RWPE1 (cell line): Measurements from ENCODE around the gene SHKBP1.

Source experiments
- CTCF ChIA-PET: fragments of 350-600 bp; sonication (Branson Sonifier 250); formaldehyde crosslinking; extraction: SDS; loops from one replicate; lab custom pipeline; 2021; lab: Yijun Ruan, JAX
- POLR2A ChIA-PET: fragments of 400-600 bp; formaldehyde crosslinking; extraction: SDS; loops from one replicate; lab custom pipeline; 2020; ENCODE audit warnings: antibody characterized with exemption; ENCODE audit not compliant: low non-redundant PET; lab: Yijun Ruan, JAX
- DNase-seq: peaks from one replicate; pipeline ENCODE4 v3.0.0; 2012; ENCODE audit warnings: low spot score
- H3K27ac ChIP-seq: fragments of 450-650 bp; 2 replicates; pipeline ENCODE4 v1.5.1; 2017
- TF ChIP-seq, protein P1 (sequence below): fragments of 450-650 bp; conservative IDR thresholded peaks from 2 replicates; pipeline ENCODE4 v1.5.1; 2017; ENCODE audit warnings: low read depth, mild to moderate bottlenecking

SHKBP1 gene

DNA sequence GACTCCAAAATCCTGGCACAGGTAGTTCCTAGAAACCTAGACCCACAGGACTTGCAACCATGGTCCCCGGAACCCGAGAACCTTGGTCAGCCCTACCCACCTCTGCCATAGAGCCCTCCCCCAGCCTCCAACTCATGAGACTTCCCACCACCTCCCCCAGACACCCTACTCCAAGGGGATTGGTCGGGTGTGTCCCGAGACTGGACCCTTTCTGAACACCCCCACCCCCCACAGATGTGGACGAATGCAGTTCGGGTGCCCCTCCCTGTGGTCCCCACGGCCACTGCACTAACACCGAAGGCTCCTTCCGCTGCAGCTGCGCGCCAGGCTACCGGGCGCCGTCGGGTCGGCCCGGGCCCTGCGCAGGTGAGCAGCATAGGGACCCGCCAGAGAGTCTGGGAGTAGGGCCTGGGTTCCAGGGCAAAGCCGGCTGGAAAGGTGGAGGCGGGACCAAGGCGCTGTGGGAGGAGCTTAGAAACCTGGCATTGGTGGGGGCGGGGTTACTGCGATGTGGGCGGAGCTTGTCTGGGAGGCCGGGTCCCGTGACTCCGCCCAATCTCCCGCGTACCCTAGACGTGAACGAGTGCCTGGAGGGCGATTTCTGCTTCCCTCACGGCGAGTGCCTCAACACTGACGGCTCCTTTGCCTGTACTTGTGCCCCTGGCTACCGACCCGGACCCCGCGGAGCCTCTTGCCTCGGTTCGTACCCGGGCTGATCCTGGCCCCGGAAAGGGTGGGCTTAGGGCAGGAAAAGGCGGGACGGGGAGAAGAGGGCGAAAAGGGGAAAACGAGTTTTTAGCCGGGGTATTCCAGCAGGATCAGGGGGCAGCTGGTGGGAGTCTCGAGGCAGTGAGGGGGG lies 36.4 kb downstream of the SHKBP1 start:
- DNase-seq, result peak; percentile 90
- ChIA-PET POLR2A (interaction anchor here (0.5 to 1.9 kb wide), 2 partner anchors 9 to 78 kb away, joined by 3 to 10 read pairs; no protein-coding TSS in a partner anchor), CTCF (interaction anchor here (0.6 kb wide), 2 partner anchors 9 to 22 kb away, joined by 3 to 4 read pairs; no protein-coding TSS in a partner anchor)
- H3K27ac ChIP-seq, result peak overlapping the region; percentile 96
- TF ChIP-seq, protein P1, sequence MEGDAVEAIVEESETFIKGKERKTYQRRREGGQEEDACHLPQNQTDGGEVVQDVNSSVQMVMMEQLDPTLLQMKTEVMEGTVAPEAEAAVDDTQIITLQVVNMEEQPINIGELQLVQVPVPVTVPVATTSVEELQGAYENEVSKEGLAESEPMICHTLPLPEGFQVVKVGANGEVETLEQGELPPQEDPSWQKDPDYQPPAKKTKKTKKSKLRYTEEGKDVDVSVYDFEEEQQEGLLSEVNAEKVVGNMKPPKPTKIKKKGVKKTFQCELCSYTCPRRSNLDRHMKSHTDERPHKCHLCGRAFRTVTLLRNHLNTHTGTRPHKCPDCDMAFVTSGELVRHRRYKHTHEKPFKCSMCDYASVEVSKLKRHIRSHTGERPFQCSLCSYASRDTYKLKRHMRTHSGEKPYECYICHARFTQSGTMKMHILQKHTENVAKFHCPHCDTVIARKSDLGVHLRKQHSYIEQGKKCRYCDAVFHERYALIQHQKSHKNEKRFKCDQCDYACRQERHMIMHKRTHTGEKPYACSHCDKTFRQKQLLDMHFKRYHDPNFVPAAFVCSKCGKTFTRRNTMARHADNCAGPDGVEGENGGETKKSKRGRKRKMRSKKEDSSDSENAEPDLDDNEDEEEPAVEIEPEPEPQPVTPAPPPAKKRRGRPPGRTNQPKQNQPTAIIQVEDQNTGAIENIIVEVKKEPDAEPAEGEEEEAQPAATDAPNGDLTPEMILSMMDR, result no peak

DNA sequence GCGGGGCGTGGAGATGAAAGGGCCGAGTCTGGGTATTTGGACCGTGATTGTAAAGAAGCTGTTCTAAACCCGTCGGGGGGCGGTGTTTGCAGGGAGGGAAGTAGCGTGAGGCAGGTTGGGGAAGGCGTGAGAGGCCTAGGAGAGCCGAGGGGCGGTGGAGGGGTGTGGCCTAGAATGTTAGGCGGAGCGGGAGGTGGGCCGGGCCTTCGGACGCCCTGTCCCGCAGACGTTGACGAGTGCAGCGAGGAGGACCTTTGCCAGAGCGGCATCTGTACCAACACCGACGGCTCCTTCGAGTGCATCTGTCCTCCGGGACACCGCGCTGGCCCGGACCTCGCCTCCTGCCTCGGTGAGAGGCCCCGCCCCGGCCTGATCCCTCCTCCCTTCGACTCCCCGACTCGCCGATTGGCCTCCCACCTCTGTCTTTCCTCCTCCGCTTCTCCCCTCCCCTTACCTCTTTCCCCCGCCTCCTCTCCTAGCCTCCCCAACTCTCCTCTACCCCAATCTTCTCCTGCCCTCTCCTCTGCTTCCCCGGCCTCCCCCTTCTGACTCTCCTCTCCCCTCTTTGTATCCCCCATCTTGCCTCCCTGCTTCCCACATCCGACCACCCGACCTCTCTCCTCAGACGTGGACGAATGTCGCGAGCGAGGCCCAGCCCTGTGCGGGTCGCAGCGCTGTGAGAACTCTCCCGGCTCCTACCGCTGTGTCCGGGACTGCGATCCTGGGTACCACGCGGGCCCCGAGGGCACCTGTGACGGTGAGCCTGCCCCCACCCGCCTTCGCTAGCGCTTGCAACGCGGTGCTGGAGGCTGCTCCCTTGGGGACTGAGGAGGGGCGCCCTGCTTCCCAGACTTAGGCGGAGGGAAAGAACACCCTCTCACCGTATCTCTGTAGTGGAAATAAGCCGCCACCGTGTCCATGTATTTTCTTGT lies 37.3 kb downstream of the SHKBP1 start:
- CTCF ChIA-PET, result interaction anchor here (0.6 kb wide), 1 partner anchor 10 kb away, joined by 4 read pairs; no protein-coding TSS in a partner anchor
- TF ChIP-seq, protein P1, result no peak
- POLR2A ChIA-PET, result interaction anchor here (1.9 kb wide), 1 partner anchor 10 kb away, joined by 10 read pairs; no protein-coding TSS in a partner anchor
- peak; percentile 84 for DNase-seq
- H3K27ac ChIP-seq, result peak overlapping the region; percentile 96

DNA sequence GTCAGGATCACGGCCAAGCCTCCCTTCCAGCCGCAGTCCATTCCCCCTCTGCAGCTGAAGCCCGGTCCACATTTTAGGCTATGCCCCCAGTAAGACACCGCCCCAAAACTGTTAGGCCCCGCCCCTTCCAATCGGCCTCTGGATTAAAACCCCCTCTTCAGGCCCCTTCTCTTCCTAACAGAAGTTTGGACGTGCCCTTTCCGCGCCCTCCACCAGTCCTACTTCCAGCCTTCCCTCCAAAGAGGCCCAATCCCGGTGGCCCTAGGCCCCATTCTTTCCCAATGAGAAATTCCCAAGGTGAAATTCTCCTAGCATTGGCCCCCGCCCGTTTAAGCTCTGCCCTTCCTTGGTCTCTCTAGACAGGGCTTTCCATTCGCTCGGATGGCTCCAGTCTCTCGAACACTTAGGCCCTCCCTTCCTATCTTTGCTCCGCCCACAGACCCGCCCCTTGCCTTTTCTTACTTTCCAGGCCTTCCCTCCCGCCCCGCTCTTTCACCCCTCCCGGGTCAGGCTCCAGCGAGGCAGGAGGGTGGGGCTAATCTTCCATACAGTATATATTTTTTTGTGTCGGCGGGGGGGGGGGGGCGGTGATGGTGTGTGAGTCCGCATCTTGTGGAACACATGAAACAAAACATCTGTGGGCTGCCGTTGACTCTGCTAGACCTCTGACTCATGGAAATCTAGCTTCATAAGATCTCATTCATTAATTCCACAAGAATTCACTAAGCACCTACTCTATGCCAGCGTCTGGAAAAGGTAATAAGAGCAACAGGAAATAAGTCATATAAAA lies 38.1 kb downstream of the SHKBP1 start:
- DNase-seq, result peak; percentile 85
- H3K27ac ChIP-seq, result peak overlapping the region; percentile 96
- CTCF ChIA-PET, result interaction anchor here (0.7 to 2.3 kb wide), 3 partner anchors 10 to 65 kb away, joined by 4 to 13 read pairs (median 4); no protein-coding TSS in a partner anchor
- TF ChIP-seq, protein P1, result no peak
- POLR2A ChIA-PET, result interaction anchor here (1.9 kb wide), 1 partner anchor 11 kb away, joined by 10 read pairs; no protein-coding TSS in a partner anchor

DNA sequence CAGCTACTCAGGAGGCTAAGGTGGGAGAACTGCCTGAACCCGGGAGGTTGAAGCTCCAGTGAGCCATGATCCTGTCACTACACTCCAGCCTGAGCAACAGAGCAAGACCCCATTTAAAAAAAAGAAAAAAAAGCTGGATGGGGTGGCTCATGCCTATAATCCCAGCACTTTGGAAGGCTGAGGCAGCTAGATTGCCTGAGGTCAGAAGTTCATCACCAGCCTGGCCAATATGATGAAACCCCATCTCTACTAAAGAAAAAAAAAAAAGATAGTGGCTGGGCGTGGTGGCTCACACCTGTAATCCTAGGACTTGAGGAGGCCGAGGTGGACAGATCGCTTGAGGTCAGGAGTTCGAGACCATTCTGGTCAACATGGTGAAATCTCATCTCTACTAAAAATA lies 39.5 kb downstream of the SHKBP1 start:
- ChIA-PET CTCF (interaction anchor here (1.2 to 2.3 kb wide), 2 partner anchors 11 to 18 kb away, joined by 4 to 13 read pairs; no protein-coding TSS in a partner anchor), POLR2A (no interaction called here)
- peak overlapping the region; percentile 96 for H3K27ac ChIP-seq
- no peak for DNase-seq
- TF ChIP-seq, protein P1, result no peak

DNA sequence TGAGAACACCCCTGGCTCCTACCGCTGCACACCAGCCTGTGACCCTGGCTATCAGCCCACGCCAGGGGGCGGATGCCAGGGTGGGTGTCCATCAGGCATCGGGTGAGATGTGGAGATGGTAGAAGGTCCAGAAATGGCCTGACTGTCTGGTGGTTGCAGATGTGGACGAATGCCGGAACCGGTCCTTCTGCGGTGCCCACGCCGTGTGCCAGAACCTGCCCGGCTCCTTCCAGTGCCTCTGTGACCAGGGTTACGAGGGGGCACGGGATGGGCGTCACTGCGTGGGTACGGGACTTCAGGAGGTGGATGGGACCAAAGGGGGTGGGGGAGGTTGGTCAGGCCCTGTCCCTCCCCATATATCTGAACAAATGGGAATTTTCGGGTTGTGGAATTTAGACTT lies 40.3 kb downstream of the SHKBP1 start:
- CTCF ChIA-PET, result interaction anchor here (2.3 kb wide), 1 partner anchor 17 kb away, joined by 13 read pairs; no protein-coding TSS in a partner anchor
- DNase-seq, result no peak
- POLR2A ChIA-PET, result no interaction called here

More for the DNA sequence above, 40.3 kb downstream of the SHKBP1 start:
- TF ChIP-seq, protein P1, result no peak
- H3K27ac ChIP-seq, result peak overlapping the region; percentile 96
